GM18909 (cell line): ENCODE data around the gene GNG12.

Source experiments
- ATAC-seq: cut with Tn5 transposase; IDR thresholded peaks from one replicate; pipeline ENCODE4 v1.9.1; 2021; ENCODE audit warnings: mild to moderate bottlenecking; ENCODE audit not compliant: unreplicated experiment, poor library complexity

GNG12 gene

GRCh38 chr1:67843746-67844145, 10.5 kb upstream of the GNG12 start:
- ATAC-seq: no peak

DNA sequence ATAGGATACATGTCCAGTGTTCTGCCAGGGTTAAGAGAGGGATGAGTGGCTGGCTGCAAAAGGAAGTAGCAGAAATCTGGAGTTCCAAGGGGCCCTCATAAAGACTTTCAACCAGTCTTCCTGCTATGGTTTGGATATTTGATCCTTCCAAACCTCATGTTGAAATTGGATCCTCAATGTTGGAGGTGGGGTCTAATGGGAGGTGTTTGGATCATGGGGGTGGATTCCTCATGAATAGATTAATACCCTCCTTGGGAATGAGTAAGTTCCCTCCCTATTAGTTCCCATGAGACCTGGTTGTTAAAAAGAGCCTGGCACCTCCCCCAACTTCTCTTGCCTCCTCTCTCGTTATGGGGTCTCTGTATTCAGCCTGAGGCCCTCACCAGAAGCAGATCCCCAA, 10.1 kb upstream of the GNG12 start:
- ATAC-seq: no peak

- no peak for ATAC-seq
Observed at GRCh38 chr1:67840449-67840848, 7.2 kb upstream of the GNG12 start.

DNA sequence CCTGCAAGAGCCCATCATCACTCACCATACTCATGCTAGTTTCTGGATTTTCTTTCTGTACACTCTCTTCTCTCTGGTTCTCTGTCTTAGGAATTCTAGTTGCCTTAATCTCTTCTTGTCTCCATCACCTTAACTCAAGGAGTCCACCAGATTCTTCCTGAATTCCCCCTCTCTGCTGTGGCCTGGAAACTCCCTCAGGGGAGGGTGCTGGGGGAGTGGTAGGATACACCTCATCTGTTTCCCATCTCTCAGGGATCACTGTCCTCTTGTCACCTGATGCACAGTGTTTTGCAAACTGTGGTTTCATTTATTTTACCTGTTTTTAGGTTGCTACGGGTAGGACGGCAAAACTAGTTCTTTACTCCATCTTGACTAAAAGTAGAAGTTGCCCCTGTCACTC, 6.6 kb upstream of the GNG12 start:
- no peak for ATAC-seq

DNA sequence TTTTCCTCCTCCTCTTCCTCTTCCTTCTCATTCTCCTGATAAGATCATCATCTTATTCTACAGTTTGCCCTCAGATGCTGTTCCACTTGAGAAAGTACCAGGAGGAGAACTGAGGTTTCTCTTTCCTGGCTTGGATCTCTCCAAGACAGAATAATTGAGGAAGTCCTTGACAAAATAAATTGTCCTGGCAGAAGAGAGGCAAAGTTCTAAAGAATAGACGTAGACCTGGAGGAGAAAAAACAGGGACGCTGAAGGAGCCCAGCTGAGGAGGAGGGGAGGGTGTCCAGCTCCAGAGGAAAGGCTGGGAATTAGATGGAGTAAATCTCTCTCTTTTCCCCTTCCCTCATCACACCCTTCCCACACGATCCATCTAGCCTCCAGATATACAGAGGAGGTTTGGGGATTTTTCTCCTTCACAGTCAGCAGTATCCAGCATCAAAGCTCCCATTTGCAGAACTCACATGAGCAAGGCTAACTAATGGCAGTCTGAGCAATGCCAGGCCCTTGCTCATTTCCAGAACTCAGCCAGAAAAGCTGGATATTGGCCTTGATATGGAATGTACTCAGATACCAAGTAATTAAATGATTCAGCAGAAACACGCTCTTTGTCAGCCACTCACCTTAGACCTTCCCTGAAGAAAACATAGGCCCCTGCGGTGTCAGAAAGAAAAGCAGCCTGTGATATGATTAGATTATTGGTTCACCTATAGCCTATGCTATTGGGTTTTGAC, 5.1 kb upstream of the GNG12 start:
- no peak for ATAC-seq

DNA sequence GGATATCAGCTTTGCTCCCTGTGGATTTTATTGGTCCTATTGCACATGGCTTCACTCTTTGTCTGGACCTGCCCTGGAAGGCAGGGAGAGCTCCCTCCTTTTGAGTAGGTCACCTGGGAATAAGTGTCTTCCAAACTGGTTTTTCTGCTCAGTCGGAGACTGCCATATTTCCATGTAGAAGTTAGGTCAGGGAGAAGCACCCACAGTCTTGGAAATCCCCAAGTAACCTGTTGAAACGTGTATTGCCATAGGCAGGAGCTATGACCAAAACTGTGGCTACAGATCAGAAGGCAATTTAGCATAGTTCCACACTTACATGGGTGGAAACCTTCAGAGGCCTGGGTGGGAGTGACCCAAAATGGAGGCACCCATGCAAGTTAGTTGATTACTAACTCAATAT, 3.5 kb upstream of the GNG12 start:
- no peak for ATAC-seq

- no peak for ATAC-seq
Observed at GRCh38 chr1:67835663-67836452, 2.6 kb upstream of the GNG12 start.

DNA sequence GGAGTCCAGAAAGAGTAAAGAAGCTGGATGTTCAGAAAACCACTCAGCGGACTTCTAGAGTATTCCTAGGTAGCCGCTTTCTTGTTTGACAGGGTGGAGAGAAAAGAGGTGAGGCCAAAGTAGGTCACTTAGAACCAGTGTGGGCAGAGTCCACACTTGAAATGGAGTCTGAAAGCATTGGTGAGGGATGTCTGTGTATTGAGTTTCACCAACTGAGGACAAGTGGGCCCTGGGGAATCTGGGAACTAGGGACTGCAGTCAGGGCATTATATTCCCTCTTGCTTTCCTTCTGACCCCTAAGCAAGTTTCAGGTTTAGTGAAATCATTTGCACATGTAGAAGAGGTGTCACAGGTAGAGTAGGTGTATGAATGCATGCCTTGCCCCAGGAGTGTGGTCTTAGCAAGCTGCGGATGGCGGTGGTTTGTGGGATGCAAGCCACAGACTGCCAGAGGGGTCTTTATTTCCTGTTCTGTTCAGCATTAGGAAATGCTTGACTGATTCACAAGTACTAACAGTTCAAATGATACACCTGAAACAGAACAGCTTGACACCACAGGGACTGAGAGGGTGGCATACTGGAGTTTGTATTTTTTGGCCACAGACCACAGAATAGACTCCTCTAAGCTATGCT, 1.1 kb upstream of the GNG12 start:
- ATAC-seq: no peak

DNA sequence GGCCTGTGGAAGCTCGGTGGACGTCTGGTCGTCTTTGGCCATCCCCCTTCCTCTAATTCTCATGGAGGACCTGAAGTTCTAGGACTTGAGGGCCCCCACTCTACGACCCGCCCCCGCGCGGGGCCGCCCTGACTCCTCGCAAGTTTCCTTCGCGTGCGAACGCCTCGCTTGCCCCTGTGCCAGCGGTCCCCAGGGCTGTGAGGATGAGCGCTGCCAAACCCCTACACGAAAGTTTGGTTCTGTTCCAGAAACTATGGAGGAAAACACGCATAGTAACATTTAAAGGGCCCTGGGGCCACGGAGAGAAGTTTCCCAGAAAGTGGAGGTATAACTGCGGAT, 304 bp upstream of the GNG12 start:
- ATAC-seq: no peak

- no peak for ATAC-seq
Observed at GRCh38 chr1:67831850-67832513, 1.3 kb downstream of the GNG12 start.

- ATAC-seq: no peak
Observed at GRCh38 chr1:67830928-67831830, 2.1 kb downstream of the GNG12 start.

DNA sequence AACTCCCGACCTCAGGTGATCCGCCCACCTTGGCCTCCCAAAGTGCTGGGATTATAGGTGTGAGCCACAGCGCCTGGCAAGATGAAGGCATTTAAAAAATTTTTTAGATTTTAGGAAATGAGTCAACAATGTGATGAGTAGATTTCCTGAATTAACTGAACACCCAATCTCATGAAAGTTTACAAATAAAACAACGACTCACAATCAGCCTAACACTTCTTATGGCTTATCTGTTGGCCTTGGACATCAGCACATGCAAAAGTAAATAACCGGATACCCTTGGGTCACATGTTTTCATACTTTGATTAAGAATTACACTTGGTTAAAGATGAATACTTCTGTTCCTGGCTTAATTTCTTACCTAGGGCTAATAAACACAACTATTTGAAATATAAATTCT, 3.0 kb downstream of the GNG12 start:
- ATAC-seq: no peak

DNA sequence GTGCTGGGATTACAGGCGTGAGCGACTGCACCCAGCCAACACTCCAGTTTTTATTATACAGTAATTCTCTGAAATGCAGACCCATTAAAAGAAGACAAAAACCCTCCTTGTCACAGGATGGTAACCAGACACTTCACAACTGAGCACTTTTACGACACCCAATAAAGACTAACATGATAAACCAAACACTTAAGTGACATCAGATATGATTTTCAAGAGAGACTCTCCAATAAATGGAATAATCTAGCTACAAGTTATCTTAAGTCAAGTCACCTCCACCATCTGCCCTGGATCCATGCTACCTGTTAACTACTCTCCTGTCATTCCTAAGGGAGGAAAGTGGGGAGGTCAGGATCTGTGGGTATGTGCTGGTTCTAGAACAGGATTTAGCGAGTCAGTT, 5.6 kb downstream of the GNG12 start:
- no peak for ATAC-seq

DNA sequence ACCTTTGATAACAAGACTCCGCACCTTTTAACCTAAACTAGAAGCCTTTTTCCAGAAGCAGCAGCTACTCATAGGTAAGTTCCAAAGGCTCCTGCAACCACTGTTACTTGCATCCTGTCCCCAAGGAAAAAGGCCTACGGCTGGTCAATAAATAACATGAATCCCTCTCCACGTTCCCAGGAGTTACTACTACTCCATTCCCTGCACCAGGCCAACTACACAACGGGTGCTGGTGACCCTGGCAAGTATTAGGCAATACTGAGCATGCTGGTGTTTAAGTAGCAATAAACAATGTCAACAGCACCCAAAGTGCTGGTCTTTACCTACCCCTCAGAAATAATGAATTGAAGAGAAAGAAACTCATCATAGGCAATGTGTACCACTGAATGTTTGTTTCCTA, 7.7 kb downstream of the GNG12 start:
- ATAC-seq: no peak

DNA sequence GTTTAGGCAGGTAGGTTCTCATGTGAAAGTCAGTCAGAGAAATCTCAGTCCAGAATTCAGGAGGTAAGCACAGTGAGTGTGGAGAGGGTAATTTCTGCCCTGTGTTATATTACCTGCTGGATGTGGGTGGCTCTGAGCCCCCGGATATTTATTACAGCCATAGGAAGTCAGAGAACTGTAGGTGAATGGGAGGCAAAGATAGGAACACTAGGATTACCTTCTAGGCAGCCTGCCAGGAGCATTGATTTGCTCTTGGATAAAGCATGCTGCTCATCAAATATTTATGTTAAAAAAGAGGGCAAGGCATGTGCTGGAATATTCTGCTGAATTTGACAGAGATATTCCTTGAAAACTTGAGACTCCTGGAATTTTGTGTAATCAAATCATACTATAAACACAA, 8.5 kb downstream of the GNG12 start:
- ATAC-seq: no peak

- no peak for ATAC-seq
Observed at GRCh38 chr1:67823615-67824014, 9.7 kb downstream of the GNG12 start.

GRCh38 chr1:67821263-67821662, 12.0 kb downstream of the GNG12 start:
- no peak for ATAC-seq

DNA sequence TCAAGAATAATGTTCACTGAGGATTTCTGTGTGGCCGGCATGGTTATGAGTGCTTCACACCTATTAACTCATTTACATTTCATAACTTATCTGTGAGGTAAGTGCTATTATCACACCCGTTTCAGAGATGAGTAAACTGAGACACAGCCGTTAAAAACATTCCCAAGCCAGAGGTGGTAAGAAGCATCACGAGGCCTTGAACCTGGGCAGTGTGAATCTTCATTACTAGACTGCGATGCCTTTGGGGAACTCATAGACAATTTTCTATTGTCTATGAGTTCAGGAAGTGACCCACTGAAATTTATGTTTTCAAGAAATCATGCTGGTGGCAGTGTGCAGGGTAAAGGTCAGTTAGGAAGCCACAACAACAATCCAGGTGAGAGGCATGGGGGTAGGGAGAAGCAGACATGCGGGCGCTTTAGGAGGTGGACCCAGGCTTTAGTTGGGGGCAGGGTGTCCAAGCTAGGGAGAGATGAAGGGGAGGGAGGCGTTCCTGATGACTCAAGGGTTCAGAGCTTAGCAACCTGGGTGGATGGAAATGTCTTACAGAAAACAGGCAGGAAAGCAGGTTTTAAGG, 14.5 kb downstream of the GNG12 start:
- no peak for ATAC-seq

GRCh38 chr1:67818162-67818561, 15.1 kb downstream of the GNG12 start:
- no peak for ATAC-seq

DNA sequence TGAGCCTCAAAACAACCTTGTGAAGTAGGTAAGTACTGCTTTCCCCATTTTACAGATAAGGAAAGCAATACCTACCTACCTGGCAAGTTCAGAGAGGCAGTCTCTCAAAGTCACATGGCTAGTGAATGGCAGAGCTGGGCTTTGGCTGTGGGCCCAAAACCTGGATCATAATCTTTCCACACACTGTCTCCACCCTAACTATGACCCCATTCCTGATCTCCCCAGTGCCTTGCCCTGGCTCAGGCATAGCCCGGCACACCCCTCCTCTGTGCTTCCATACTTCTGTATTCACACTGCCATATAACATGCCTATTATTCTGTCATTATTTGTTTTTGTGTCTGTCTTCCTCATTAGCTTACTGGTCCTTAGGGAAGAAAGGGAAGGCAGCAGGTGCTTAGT, 15.9 kb downstream of the GNG12 start:
- no peak for ATAC-seq
